ENCODE data around the gene TFAP2C. TPM values are rescaled to one million over a fixed set of nuclear protein-coding genes. Genes with fewer than 3 reads are reported as not detected.

TFAP2C gene
- total RNA-seq, 1 experiment from 2014 or later = 2.8 TPM

- BruUV-seq (replicated peaks) = no TSS peak
- H3K36me3 ChIP-seq (ENCODE audit: control insufficient read depth, insufficient read depth, low read length) = no peaks in the 10 kb centered on the region
- intact Hi-C loops (cut with micrococcal nuclease; ENCODE audit: unreplicated experiment) = no loop called here
- no peak for ATAC-seq
- no peaks in the 10 kb centered on the region for H3K4me1 ChIP-seq (ENCODE audit: control insufficient read depth, insufficient read depth, low read length)
- H3K4me3 ChIP-seq (ENCODE audit: low read depth in 2 of 2, low read length in 2 of 2) = no peak overlapping the region
- POLR2A ChIA-PET = no interaction called here
- no peak for TF ChIP-seq SIN3A (IDR thresholded peaks at IDR 0.05; ENCODE audit: borderline replicate concordance, insufficient read depth, low read depth, low read length)
- no peaks in the 10 kb centered on the region for H3K9me3 ChIP-seq (ENCODE audit: control insufficient read depth, insufficient read depth, low read depth, low read length)
- in situ Hi-C loops (cut with HindIII; ENCODE audit: low pct_unique_long_range_greater_than_20kb, low sequenced_read_pairs) = no loop called here
- H3K27ac ChIP-seq (ENCODE audit: low read length) = no peak overlapping the region
- no peak for DNase-seq (ENCODE audit: low read depth, low spot score)
- CTCF ChIA-PET = no interaction called here
- no peaks in the 10 kb centered on the region for H3K27me3 ChIP-seq (ENCODE audit: control insufficient read depth, insufficient read depth, low read length)
Observed at GRCh38 chr20:56588996-56589395, 40.1 kb upstream of the TFAP2C start.

GRCh38 chr20:56589633-56590032 lies 39.5 kb upstream of the TFAP2C start:
- Histone ChIP-seq H3K9me3 (ENCODE audit: control insufficient read depth, insufficient read depth, low read depth, low read length) (no peaks in the 10 kb centered on the region), H3K4me1 (ENCODE audit: control insufficient read depth, insufficient read depth, low read length) (no peaks in the 10 kb centered on the region), H3K4me3 (ENCODE audit: low read depth in 2 of 2, low read length in 2 of 2) (no peak overlapping the region), H3K36me3 (ENCODE audit: control insufficient read depth, insufficient read depth, low read length) (no peaks in the 10 kb centered on the region), H3K27ac (ENCODE audit: low read length) (no peak overlapping the region), H3K27me3 (ENCODE audit: control insufficient read depth, insufficient read depth, low read length) (no peaks in the 10 kb centered on the region)
- ATAC-seq (no peak), DNase-seq (ENCODE audit: low read depth, low spot score) (no peak)
- in situ Hi-C loops (cut with HindIII; ENCODE audit: low pct_unique_long_range_greater_than_20kb, low sequenced_read_pairs) (no loop called here), intact Hi-C loops (cut with micrococcal nuclease; ENCODE audit: unreplicated experiment) (no loop called here)
- ChIA-PET POLR2A (no interaction called here), CTCF (no interaction called here)
- no TSS peak for BruUV-seq (replicated peaks)
- no peak for TF ChIP-seq TCF7L2 (IDR thresholded peaks at IDR 0.05; ENCODE audit: low read depth, low read length)
- TF ChIP-seq SIN3A (IDR thresholded peaks at IDR 0.05; ENCODE audit: borderline replicate concordance, insufficient read depth, low read depth, low read length) = no peak
- no peak for TF ChIP-seq REST (IDR thresholded peaks at IDR 0.05; ENCODE audit: insufficient read depth in 1 of 2, low read depth in 2 of 2, low read length in 1 of 2)
- TF ChIP-seq CTCF (IDR thresholded peaks at IDR 0.05) = no peak
- no peak for TF ChIP-seq POLR2AphosphoS5 (IDR thresholded peaks at IDR 0.05; ENCODE audit: low read depth, low read length)

- no peak for DNase-seq (ENCODE audit: low read depth, low spot score)
- no peaks in the 10 kb centered on the region for H3K4me1 ChIP-seq (ENCODE audit: control insufficient read depth, insufficient read depth, low read length)
- CTCF ChIA-PET = no interaction called here
- intact Hi-C loops (cut with micrococcal nuclease; ENCODE audit: unreplicated experiment) = no loop called here
- no peaks in the 10 kb centered on the region for H3K36me3 ChIP-seq (ENCODE audit: control insufficient read depth, insufficient read depth, low read length)
- BruUV-seq (replicated peaks) = no TSS peak
- H3K27me3 ChIP-seq (ENCODE audit: control insufficient read depth, insufficient read depth, low read length) = no peaks in the 10 kb centered on the region
- no peak overlapping the region for H3K4me3 ChIP-seq (ENCODE audit: low read depth in 2 of 2, low read length in 2 of 2)
- ATAC-seq = no peak; the same call in 1 of the 2 replicates
- POLR2A ChIA-PET = no interaction called here
- H3K27ac ChIP-seq (ENCODE audit: low read length) = no peak overlapping the region
- TF ChIP-seq TCF7L2 (IDR thresholded peaks at IDR 0.05; ENCODE audit: low read depth, low read length) (no peak), CTCF (IDR thresholded peaks at IDR 0.05) (no peak), POLR2AphosphoS5 (IDR thresholded peaks at IDR 0.05; ENCODE audit: low read depth, low read length) (no peak), SIN3A (IDR thresholded peaks at IDR 0.05; ENCODE audit: borderline replicate concordance, insufficient read depth, low read depth, low read length) (no peak), REST (IDR thresholded peaks at IDR 0.05; ENCODE audit: insufficient read depth in 1 of 2, low read depth in 2 of 2, low read length in 1 of 2) (no peak)
- in situ Hi-C loops (cut with HindIII; ENCODE audit: low pct_unique_long_range_greater_than_20kb, low sequenced_read_pairs) = no loop called here
- no peaks in the 10 kb centered on the region for H3K9me3 ChIP-seq (ENCODE audit: control insufficient read depth, insufficient read depth, low read depth, low read length)
Observed at GRCh38 chr20:56590888-56591287, 38.2 kb upstream of the TFAP2C start.
